ENCODE data around the gene ELP2.
"Not testable (repeated sequence)": the region's sequence is repeated elsewhere in the genome, so short reads cannot be mapped to it uniquely, and the experiment has no call there.

ELP2 gene, protein sequence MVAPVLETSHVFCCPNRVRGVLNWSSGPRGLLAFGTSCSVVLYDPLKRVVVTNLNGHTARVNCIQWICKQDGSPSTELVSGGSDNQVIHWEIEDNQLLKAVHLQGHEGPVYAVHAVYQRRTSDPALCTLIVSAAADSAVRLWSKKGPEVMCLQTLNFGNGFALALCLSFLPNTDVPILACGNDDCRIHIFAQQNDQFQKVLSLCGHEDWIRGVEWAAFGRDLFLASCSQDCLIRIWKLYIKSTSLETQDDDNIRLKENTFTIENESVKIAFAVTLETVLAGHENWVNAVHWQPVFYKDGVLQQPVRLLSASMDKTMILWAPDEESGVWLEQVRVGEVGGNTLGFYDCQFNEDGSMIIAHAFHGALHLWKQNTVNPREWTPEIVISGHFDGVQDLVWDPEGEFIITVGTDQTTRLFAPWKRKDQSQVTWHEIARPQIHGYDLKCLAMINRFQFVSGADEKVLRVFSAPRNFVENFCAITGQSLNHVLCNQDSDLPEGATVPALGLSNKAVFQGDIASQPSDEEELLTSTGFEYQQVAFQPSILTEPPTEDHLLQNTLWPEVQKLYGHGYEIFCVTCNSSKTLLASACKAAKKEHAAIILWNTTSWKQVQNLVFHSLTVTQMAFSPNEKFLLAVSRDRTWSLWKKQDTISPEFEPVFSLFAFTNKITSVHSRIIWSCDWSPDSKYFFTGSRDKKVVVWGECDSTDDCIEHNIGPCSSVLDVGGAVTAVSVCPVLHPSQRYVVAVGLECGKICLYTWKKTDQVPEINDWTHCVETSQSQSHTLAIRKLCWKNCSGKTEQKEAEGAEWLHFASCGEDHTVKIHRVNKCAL

DNA sequence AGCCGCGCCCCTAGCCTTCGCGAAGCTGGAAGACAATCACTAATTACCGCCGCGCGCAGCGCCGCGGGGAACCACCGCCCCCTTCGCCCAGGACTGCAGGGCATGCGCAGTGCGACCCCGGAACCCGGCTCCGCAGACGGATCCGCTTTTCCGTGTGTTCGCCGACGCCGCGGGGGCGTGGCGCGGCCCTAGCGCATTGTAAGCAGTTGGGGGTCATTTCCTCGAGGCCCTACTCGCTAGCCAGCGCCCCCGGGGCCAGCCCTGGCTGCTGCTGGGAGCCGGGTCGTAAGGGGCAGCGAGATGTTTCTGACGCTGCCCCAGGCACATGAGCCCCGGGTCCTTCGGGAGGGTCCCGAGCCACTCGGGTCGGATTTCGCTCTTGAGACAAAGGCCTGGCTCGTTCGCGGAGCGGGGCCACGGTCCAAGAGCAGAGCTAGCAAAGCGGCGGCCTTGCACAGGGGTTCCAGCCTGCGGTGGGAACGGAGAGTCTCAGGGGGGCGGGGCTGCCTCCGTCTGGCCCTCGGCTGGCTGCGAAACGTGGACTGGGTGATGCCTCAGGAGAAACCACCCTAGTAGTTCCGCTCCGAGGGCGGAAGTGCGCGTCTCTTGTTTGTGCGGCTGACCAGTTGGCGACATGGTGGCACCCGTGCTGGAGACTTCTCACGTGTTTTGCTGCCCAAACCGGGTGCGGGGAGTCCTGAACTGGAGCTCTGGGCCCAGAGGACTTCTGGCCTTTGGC is at the start of gene ELP2, which contains the start of gene SLC39A6:
ELP2 (plus strand) TSS at position 600 of the 739 bp plus-strand sequence; CDS start at position 635, 35 bp downstream.
SLC39A6 (minus strand) TSS at position 41 of the 739 bp plus-strand sequence. CDS start 2,333 bp downstream, outside the sequence.
- DNase-seq (ENCODE audit: low read depth, low spot score), result peak; percentile 86

DNA sequence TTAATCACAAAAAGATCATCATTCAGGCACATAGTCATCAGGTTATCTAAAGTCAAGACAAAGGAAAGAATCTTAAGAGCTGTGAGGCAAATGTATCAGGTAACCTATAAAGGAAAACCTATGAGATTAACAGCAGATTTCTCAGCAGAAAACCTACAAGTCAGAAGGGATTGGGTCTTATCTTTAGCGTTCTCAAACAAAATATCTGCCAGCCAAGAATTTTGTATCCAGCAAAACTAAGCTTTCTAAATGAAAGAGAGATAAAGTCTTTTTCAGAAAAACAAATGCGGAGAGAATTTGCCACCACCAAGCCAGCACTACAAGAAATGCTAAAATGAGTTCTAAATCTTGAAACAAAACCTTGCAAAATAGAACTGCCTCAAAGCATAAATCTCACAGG is 48.6 kb upstream of the ELP2 start:
- DNase-seq (ENCODE audit: low read depth, low spot score), result not testable (repeated sequence)

DNA sequence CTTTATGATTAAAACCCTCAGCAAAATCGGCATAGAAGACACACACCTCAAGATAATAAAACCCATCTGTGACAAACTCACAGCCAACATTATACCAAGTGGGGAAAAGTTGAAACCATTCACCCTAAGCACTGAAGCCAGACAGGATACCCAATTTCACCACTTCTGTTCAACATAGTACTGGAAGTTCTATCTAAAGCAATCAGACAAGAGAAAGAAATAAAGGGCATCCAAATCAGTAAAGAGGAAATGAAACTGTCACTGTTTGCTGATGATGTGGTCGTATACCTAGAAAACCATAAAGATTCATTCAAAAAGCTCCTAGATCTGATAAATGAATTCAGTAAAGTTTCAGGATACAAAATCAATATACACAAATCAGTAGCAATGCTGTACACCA is 46.0 kb upstream of the ELP2 start:
- DNase-seq (ENCODE audit: low read depth, low spot score), result no peak

DNA sequence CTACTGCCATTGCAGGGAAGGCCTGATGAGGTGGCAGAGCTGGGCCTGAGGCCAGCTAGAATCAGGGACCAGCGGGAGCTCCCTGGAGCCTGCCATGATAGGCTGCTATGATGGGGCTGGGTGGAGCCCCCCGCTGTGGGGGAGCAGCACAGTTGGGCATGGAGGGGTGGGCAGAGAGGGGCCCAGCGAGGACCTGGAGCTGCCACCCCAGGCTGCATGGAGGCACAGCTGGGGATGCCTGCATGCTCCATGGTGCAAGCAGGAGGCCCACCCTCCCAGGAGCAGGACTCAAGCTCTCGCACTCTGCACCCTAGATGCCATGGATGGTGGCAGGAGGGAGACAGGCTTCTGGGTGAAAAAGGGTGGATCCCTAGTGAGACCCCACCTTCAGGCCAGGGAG is 44.5 kb upstream of the ELP2 start:
- DNase-seq (ENCODE audit: low read depth, low spot score), result no peak

DNA sequence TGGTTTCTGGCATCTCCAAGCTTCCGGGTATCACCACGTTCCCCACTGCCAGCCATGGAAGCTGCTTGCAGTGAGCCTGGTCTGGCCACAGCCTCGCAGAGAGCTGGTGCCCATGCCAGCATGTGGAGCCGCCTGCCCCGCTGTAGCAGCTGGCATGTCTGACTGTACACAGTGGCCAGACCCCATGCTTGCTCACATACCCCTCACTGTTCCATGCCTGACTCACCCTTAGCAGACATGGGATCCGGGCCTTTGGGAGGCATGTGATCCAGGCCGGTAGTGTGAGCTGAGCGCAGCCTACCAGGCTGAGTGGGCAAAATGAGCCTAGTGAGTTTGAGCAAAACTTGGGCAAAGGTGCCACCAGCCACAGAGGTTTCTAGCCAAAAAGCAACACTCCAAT is 43.5 kb upstream of the ELP2 start:
- DNase-seq (ENCODE audit: low read depth, low spot score), result no peak

DNA sequence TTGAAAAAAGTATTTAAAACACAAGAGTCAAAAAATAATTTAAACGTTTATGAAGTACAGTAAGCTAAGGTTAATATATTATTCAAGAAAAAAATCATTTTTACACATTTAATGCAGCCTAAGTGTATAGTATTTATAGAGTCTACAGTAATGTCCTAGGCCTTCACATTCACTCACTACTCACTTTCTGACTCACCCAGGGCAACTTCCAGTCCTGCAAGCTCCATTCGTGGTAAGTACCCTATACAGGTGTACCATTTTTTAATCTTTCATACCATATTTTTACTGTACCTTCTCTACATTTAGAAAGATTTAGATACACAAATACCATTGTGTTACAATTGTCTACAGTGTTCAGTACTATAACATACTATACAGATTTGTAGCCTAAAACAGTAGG is 41.4 kb upstream of the ELP2 start:
- no peak for DNase-seq (ENCODE audit: low read depth, low spot score)

DNA sequence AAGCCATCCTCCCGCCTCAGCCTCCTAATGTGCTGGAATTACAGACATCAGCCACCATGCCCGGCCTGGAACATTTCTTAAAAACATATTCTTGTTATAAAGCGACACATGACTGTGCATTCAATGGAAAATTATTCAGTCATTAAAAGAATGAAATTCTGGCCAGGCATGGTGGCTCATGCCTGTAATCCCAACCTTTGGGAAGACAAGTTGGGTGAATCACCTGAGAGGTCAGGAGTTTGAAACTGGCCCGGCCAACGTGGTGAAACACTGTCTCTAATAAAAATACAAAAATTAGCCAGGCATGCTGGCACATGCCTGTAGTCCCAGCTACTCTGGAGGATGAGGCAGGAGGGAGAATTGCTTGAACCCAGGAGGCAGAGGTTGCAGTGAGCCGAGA is 40.7 kb upstream of the ELP2 start:
- DNase-seq (ENCODE audit: low read depth, low spot score), result no peak

DNA sequence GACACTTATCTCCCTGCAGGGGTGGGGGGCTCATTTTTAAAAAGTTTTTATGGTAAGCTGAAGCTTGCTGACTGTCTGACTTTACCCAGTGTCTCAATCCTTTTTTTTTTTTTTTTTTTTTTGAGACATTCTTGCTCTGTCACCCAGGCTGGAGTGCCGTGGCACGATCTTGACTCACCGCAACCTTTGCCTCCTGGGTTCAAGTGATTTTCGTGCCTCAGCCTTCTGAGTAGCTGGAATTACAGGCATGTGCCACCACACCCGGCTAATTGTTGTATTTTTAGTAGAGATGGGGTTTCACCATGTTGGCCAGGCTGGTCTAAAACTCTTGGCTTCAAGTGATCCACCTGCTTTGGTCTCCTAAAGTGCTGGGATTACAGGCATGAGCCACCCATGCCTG is 37.6 kb upstream of the ELP2 start:
- DNase-seq (ENCODE audit: low read depth, low spot score), result not testable (repeated sequence)

DNA sequence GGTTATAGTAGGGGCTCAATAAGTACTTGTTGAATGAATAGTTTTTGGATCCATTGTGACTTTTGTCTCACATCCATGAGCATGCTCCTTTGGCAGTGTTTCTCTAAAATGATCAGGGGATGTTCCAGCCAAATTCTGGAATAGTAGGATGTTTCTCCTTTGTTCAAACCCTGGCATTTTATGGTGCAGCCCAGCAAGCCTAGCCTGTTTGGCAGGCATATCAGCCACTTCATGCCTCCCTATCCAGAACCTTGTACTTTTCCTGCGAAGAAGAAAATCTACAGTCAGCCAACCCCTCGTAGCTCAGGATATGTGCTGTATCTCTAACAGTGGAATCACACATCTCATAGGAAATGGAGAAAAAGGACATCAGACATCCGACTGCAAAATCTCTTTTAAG is 35.3 kb upstream of the ELP2 start:
- no peak for DNase-seq (ENCODE audit: low read depth, low spot score)

DNA sequence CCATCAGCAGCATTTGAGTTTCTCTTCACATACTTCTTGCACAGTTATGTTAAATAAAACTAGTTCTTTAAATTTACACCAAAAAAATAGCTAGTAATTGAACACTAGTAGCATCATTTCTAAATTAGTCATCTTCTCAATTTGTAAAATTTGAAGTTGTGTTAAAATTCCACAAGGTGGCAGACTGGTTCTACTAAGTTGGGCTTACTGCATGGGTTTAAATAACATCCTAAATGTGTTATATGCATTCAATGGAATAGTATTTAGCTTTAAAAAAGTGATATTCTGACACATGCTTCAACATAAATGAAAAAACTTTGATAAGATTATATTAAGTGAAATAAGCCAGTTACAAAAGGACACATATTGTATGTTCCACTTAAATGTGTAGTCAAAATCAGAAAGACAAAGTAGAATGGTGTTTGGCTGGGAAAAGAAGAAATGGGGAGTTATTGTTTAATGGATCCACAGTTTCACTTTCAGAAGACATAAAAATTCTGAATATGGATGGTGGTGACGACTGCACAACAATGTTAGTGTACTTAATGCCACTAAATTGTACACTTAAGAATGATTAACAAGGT is 33.7 kb upstream of the ELP2 start:
- peak; percentile 23 for DNase-seq (ENCODE audit: low read depth, low spot score)

DNA sequence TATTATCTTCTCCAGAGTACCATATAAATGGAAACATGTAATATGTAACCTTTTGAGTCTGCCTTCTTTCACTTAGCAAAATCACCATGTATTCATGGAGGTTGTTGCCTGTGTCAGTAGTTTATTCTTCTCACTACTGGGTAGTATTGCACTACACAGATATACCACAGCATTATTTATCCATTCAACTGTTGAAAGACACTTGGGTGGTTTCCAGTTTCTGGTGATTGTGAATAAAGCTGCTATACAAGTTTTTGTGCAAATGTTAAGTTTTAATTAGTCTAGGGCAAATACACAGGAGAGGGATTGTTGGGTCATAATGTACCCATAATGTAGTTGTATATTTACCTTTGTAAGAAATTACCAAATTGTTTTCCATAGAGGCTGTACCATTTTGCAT is 32.7 kb upstream of the ELP2 start:
- DNase-seq (ENCODE audit: low read depth, low spot score), result no peak

DNA sequence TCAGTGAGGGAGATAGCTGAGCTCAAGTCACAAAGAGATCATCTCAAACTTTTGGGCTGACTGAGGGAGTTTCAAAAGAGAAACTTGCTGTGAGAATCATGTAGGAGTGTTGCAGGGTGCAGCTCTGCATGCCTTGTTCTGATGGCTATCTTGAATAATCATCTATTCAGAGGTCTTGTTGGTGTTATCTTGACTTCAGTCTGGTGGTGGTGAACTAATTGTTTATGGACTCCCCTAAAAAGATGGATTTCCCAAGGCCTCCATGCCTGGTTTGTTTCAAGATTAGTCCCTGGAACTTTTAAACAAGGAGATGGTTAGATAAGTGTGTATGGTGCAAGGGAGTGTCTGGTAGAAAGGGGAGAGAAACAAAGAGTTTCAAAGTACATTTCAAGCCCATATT is 30.4 kb upstream of the ELP2 start:
- no peak for DNase-seq (ENCODE audit: low read depth, low spot score)

DNA sequence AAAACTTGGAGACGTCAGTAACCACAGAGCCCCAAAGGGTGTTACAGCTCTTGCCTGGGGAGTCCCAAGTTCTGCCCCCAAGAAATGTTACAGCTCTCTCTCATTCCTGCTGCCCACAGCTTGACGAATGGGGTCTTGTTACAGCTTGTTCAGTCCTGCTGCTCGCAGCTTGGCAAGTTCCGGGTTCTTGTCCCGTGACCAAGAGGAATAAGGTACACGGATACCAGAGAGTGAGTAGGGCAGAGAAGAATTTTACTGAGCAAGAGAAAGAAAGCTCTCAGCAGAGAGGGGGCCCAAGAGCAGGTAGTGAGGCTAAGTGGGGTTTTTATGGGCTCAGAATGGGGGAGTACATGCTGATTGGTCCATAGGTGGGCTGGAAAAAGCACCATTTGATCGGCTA is 27.8 kb upstream of the ELP2 start:
- no peak for DNase-seq (ENCODE audit: low read depth, low spot score)

DNA sequence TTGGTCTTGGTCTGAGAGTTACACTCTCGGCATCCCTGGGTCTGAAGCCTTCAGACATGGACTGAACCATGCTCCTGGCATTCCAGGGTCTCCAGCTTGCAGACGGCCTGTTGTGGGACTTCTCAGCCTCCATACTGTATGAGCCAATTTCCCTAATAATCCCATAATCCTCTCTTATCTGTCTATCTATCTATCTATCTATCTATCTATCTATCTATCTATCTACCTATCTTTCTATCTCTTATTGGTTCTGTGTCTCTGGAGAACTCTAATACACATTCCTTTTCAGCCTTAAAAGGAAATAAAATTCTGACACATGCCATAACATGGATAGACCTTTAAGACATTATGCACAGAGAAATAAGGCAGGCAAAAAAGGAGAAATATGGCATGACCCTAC is 24.9 kb upstream of the ELP2 start:
- DNase-seq (ENCODE audit: low read depth, low spot score), result no peak

DNA sequence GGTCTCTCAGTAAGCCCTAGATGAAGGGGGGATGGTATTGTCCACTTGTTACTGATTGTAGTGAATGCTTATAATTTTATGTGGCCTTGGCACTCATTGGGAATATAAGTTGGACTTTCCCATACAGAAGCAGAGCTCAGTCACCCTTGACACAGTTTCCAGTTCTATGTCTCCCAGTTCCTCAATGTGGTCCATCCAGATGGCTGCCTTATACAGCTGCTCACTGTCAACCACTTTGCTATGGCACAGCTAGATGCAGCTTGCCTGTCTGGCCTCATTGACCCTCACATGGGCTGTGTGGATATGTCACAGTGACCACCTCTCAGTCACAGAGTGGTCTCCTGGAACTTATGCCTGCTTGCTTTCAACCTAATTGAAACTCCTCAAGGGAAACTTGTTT is 22.2 kb upstream of the ELP2 start:
- DNase-seq (ENCODE audit: low read depth, low spot score), result no peak

DNA sequence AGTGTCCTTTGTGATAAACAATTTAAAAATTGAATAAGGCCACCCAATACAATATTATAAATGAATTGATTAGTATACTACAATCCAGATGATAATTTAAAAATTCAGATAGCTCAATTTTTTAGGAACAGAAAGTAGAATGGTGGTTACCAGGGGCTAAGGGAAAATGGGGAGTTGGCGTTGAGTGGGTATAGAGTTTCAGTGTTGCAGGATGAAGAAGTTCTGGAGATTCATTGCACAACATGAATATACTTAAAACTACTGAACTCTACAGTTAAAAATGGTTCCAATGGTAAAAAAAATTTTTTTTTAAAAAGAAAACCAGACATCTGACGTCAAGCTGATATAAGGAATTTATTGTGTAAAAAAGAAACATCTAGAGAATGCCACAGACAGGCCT is 21.5 kb upstream of the ELP2 start:
- no peak for DNase-seq (ENCODE audit: low read depth, low spot score)

DNA sequence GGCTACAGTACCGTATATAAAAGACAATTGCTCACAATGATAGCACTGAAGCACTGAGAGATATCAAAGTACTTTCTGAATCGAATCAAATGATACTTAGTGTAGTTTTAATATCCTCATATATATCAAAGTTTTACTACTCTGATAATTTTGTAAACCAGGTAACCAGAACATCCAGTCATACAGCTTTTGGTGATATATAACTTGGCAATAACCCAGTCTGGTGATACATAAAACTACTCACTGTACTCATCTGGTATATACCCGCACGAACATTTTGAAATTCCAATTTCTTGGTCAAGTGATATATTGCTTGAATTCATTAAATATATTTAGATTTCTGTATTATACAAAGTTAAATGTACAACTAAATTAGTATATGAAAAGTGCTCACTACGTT is 21.1 kb upstream of the ELP2 start:
- no peak for DNase-seq (ENCODE audit: low read depth, low spot score)

DNA sequence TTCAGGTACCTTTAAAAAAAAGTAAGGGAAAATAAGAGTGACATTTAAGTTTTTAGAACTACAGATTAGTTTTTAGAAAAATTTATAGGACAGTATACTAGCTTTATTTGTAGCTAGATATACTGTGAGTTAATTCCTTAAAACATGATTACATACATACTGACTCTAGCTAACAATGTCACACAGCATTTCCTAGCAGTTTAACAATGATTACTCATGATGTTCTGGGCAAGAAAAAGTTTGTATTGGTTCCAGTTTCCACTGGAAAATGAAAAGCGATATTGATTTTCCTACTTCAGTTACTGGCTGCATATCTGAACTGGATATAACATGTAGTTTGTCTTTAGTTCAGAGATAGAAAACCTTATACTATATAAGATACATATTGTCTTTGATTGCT is 20.0 kb upstream of the ELP2 start:
- no peak for DNase-seq (ENCODE audit: low read depth, low spot score)

DNA sequence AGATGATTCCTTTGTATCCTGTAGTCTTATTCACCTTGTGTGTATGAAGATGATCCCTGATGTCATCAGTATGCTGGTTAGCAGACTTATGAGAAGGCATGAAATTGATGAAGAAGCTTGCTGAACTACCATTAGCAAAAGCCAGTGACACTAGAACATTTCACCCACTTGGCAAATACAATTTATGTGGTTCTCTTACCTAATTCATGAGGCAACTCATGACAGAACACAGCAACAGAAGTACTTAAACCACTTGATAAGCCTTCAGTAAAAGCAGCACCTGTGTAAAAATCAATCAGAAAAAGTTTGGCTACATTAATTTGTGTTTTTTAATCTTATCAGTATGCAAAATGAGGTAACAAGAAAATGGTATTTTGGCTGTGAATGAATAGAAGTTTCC is 17.4 kb upstream of the ELP2 start:
- no peak for DNase-seq (ENCODE audit: low read depth, low spot score)

DNA sequence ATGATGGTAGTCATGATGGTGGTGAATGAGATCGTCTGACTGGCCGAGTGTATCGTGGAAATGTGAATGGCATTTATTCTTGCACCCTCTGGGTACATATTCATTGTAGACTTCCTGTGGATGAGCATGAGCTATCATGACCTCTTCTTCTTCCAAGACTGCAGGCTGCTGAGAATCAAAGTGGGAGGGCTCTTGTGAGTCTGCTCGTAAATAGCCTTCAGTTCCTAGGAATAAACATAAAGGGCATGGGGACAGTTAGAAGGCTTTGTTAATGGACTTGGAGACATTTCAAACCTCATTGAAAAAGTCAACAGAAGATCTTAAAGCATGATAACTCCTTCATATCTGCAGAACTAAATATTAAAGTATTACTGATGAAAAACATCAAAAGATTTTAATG is 15.4 kb upstream of the ELP2 start:
- no peak for DNase-seq (ENCODE audit: low read depth, low spot score)

DNA sequence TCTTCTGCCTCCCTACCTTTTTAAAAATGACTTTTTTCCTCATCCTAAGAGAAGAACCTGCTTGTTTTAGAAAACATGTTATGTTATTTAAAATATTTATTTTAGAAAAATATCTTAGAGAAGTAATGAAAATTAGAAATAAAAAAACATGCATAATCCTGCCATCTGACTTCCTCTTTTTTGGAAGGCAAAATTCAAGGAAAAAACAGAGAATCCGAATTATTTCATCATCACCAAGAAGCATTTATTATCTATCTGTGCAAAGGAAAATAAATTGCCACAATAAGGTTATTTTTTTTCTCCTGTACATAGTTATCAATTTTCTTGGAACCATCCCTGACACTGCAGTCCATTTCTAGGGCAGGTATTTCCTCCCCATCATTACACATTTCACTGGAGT is 15.0 kb upstream of the ELP2 start:
- no peak for DNase-seq (ENCODE audit: low read depth, low spot score)

DNA sequence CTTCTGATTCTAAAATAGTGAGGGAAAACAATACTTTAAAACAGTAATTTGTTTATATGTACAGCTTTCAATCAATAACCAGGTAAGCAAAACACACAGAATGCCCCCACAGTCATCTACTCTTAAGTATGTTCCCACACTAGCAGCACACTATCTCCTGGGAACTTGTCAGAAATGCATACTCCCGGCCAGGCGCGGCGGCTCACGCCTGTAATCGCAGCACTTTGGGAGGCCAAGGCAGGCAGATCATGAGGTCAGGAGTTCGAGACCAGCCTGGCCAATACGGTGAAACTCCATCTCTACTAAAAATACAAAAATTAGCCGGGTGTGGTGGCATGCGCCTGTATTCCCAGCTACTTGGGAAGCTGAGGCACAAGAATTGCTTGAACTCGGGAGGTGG is 12.9 kb upstream of the ELP2 start:
- not testable (repeated sequence) for DNase-seq (ENCODE audit: low read depth, low spot score)
